Smooth muscle cell of bladder (primary cell): ENCODE measurements around the gene HSPB7. TPM values are rescaled to one million over a fixed set of nuclear protein-coding genes. Genes with fewer than 3 reads are reported as not detected.

Experiments
- total RNA-seq: library from RNA; depleted of rRNA; stranded (reverse); fragments of >200 nt; gene quantifications from 2 replicates; pipeline ENCODE4 v1.2.3, GENCODE V29; 2014

Gene HSPB7
- total RNA-seq: 3.8 and 14.5 TPM in 2 replicates

DNA sequence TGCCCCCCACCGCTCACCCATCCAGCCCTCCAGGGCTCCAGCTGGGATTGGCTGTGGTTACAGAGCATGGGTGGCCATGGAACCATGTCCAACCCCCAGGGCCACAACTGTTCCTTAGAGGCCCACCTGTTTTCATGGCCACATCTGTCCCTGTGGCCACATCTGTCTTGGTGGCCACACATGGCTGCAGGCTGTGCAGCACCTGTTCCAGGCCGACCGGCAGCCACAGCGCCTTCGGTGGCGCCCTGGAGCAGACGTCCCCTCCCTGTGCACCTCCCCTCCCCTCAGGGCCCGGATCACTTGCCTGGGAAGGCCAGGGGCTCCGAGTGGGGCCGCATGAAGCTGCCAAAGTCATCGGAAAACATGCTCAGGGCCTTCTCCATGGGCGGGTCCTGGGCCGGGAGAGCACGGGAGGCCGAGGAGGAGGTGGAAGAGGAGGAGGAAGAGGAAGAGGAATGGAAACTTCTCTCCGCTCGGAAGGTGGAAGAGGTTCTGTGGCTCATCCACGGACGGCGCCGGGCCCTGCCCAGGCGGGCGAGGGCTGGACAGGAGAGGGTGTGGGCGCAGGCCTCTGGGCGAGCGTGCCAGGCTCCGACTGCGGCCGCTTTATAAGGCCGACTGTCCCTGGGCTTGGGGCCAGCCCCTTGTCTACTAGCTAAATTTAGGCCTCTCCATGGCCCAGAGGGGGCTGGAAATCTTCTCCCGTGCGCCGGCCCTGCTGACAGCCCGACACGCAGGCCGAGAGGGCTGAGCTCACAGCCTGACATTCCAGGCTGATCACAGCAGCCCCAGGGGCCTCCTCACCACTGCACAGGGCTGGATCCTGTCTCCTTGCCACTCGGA lies at the start of gene HSPB7:
Gene HSPB7, minus strand, starts transcription at position 583 of the 843 bp plus-strand sequence. Its CDS starts 80 bp downstream, at position 503.

DNA sequence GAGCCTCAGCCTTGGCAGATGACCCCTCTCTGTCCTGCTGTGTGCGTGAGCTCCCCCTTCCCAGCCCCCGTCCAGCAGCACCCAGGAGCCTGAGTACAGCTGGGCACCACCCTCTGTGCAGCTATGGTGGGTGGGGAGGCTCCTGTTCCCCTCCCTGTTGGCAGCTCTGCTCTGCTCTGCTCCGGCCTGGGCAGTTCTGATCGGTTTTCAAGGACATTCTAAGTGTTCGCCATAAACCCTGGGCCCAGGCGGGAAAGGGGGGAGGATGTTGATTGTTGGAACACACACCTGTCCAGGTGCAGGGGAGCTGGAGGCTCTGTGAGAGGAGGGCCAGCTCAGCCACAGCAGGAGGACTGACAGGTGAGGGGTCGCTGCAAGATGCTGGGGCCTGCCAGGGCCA lies 25.7 kb upstream of the HSPB7 start, which contains the start of gene CLCNKB:
Gene CLCNKB, plus strand, starts transcription at position 262 of the 400 bp plus-strand sequence. CDS start 711 bp downstream, outside the sequence.

DNA sequence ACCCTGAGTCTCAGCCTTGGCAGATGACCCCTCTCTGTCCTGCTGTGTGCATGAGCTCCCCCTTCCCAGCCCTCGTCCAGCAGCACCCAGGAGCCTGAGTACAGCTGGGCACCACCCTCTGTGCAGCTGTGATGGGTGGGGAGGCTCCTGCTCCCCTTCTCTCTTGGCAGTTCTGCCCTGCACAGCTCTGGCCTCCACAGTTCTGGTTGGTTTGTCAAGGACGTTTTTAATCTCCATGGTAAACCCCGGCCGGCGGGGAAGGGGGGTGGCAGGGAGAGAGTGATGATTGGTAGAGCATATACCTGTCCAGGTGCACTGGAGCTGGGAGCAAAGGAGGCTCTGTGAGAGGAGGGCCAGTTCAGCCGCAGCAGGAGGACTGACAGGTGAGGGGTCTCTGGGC lies 3.8 kb upstream of the HSPB7 start, which contains the start of gene CLCNKA:
Gene CLCNKA, plus strand, starts transcription at position 356 of the 400 bp plus-strand sequence. CDS start 584 bp downstream, outside the sequence.

DNA sequence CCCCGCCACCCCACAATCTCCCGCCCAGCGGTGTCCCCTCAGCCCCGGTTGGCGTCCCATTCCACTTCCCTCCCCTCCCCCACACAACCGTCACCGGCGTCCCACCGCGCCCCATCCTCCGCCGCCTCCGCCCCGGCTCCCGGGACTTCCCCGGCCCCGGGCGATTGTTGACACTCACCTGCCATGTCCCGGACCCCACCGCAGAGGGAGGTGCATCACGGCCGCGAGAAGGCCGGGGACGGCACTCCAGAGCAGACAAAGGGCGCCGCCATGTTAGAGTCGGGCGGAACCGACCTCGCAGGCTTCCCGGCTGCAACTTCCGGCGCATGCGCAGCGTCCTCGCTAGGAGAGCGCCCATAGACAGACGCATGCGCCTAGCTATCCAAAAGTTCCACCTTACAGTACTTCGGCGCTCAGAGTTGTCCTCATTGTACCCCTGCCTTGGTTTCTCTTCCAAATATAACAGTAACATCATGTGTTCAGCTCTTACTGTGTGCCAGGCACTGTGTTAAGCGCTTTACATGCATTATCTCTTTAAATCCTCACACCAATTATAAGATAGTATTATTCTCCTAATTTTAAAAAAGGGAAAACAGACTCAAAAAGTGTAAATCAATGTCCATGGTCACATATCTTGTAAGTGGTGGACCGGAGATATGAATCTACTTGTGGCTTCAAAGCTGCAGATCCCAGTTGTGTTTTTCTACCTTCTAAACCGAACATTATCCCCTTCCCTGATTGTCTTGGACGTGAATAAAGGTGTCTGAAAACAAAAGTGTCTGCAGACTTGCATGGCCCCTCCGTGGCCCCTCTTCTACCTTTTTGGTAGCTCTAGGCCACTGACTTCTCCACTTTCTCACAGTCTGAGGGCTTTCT lies 41.8 kb downstream of the HSPB7 start, which contains the start of gene ZBTB17:
Gene ZBTB17, minus strand, starts transcription at position 297 of the 876 bp plus-strand sequence. CDS start 27,606 bp downstream, outside the sequence.

Other genes starting within 250 kb of the HSPB7 start
- 4.4 and 11.4 TPM in 2 replicates for gene UQCRHL, start 210.4 kb downstream of the HSPB7 start, total RNA-seq
- gene SPEN, start 170.3 kb downstream of the HSPB7 start, total RNA-seq: 10.4 and 14.3 TPM in 2 replicates
- gene ZBTB17, start 41.9 kb downstream of the HSPB7 start, total RNA-seq: 37.0 and 40.1 TPM in 2 replicates
- under 0.01 TPM in 1 of 2 replicates, not detected in the other for gene SRARP, start 13.8 kb downstream of the HSPB7 start, total RNA-seq
- gene CLCNKA, start 4.0 kb upstream of the HSPB7 start, total RNA-seq: 0.09 TPM in 1 of 2 replicates, not detected in the other
- gene CLCNKB, start 25.7 kb upstream of the HSPB7 start, total RNA-seq: 0.09 and 0.14 TPM in 2 replicates
- gene FAM131C, start 55.6 kb upstream of the HSPB7 start, total RNA-seq: under 0.01 and 0.09 TPM in 2 replicates
- gene EPHA2, start 138.0 kb upstream of the HSPB7 start, total RNA-seq: 7.0 and 11.7 TPM in 2 replicates
- 3.7 and 5.5 TPM in 2 replicates for gene ARHGEF19, start 194.6 kb upstream of the HSPB7 start, total RNA-seq
- 11.5 and 14.0 TPM in 2 replicates for gene CPLANE2, start 219.1 kb upstream of the HSPB7 start, total RNA-seq